Muscle of leg (tissue), 11 donors: ENCODE results near the gene LDLRAD1. TPM values are rescaled to one million over a fixed set of nuclear protein-coding genes. Genes with fewer than 3 reads are reported as not detected.
"Not testable (repeated sequence)": the region's sequence is repeated elsewhere in the genome, so short reads cannot be mapped to it uniquely, and the experiment has no call there.

Experiments
- DNase-seq: peaks from one replicate; pipeline ENCODE4 v3.0.0; 2013
- H3K27ac ChIP-seq: one replicate; pipeline ENCODE4 v1.5.1; 2013; ENCODE audit warnings: mild to moderate bottlenecking, low read length, control low read depth
- H3K27me3 ChIP-seq: one replicate; pipeline ENCODE4 v1.6.1; 2013; ENCODE audit warnings: low read length; ENCODE audit not compliant: control insufficient read depth, insufficient read depth
- H3K36me3 ChIP-seq: one replicate; pipeline ENCODE4 v1.6.1; 2013; ENCODE audit warnings: low read length; ENCODE audit not compliant: control insufficient read depth, insufficient read depth
- H3K4me1 ChIP-seq: one replicate; pipeline ENCODE4 v1.6.1; 2013; ENCODE audit warnings: low read length; ENCODE audit not compliant: control insufficient read depth, insufficient read depth
- H3K4me3 ChIP-seq: one replicate; pipeline ENCODE4 v1.5.1; 2013; ENCODE audit warnings: low read length, control low read depth
- H3K9me3 ChIP-seq: replicated peaks from 2 replicates; pipeline ENCODE4 v1.6.1; 2013; ENCODE audit warnings: low read depth, low read length; ENCODE audit not compliant: control insufficient read depth
- WGBS: methylation state at CpG from one replicate; pipeline ENCODE4 v1.1.5; 2013; ENCODE audit warnings: missing lambda C conversion rate; ENCODE audit not compliant: insufficient coverage; 5-methylcytosine and 5-hydroxymethylcytosine counted together
- polyA plus RNA-seq, 8 donors: library from polyadenylated mRNA; unstranded; fragments of 120-200 nt; gene quantifications; one replicate each; pipeline versions ENCODE4 v1.2.1 to v1.2.3, GENCODE V29; 2013; ENCODE audit warnings: inconsistent platforms in 1 of 8, low replicate concordance in 1 of 8; ENCODE audit not compliant: insufficient read length in 8 of 8, insufficient read depth in 1 of 8
- total RNA-seq: library from RNA; stranded (reverse); fragments of 120-200 nt; gene quantifications from one replicate; pipeline ENCODE4 v1.2.4, GENCODE V29; 2013

LDLRAD1 gene
- total and polyA plus RNA-seq, 9 donors: 0.30 TPM; not detected in 8

GRCh38 chr1:53994516-53994915, 23.5 kb downstream of the LDLRAD1 start:
- H3K36me3 ChIP-seq, H3K9me3 ChIP-seq, H3K4me1 ChIP-seq, H3K27ac ChIP-seq, H3K4me3 ChIP-seq, H3K27me3 ChIP-seq, DNase-seq: not testable (repeated sequence)
- no CpG with 5 or more reads among the region's 2 CpGs for WGBS

- WGBS: 63% methylated on average over 4 of the region's 4 CpGs
- no peaks in the 10 kb centered on the region for H3K4me1 ChIP-seq
- no peaks in the 10 kb centered on the region for H3K9me3 ChIP-seq
- no peaks in the 10 kb centered on the region for H3K36me3 ChIP-seq
- no peak overlapping the region for H3K27ac ChIP-seq
- H3K4me3 ChIP-seq: no peak overlapping the region
- no peak for DNase-seq
- H3K27me3 ChIP-seq: no peaks in the 10 kb centered on the region
These were observed 25.7 kb downstream of the LDLRAD1 start for GRCh38 chr1:53992085-53992874.

- no peak overlapping the region for H3K27ac ChIP-seq
- H3K4me3 ChIP-seq: no peak overlapping the region
- H3K4me1 ChIP-seq: no peaks in the 10 kb centered on the region
- no peaks in the 10 kb centered on the region for H3K27me3 ChIP-seq
- no CpG with 5 or more reads among the region's 2 CpGs for WGBS
- no peaks in the 10 kb centered on the region for H3K9me3 ChIP-seq
- no peak for DNase-seq
- no peaks in the 10 kb centered on the region for H3K36me3 ChIP-seq
These were observed 30.1 kb downstream of the LDLRAD1 start for GRCh38 chr1:53987880-53988279.

- Histone ChIP-seq H3K27me3 (no peaks in the 10 kb centered on the region), H3K36me3 (no peaks in the 10 kb centered on the region), H3K4me3 (no peak overlapping the region), H3K27ac (no peak overlapping the region), H3K4me1 (peaks cover 8% of the 10 kb centered on the region), H3K9me3 (no peaks in the 10 kb centered on the region)
- no peak for DNase-seq
- no CpG with 5 or more reads among the region's 3 CpGs for WGBS
These were observed 31.5 kb downstream of the LDLRAD1 start for GRCh38 chr1:53986458-53986857.

- Histone ChIP-seq H3K4me1 (peaks cover 8% of the 10 kb centered on the region), H3K27ac (no peak overlapping the region), H3K9me3 (no peaks in the 10 kb centered on the region), H3K4me3 (no peak overlapping the region), H3K27me3 (no peaks in the 10 kb centered on the region), H3K36me3 (no peaks in the 10 kb centered on the region)
- no peak for DNase-seq
These were observed 33.3 kb downstream of the LDLRAD1 start for GRCh38 chr1:53984726-53985125.

- no peaks in the 10 kb centered on the region for H3K36me3 ChIP-seq
- no peak overlapping the region for H3K27ac ChIP-seq
- H3K27me3 ChIP-seq: no peaks in the 10 kb centered on the region
- 27% methylated on average over 2 of the region's 4 CpGs for WGBS
- peaks cover 8% of the 10 kb centered on the region for H3K4me1 ChIP-seq
- DNase-seq: no peak
- no peaks in the 10 kb centered on the region for H3K9me3 ChIP-seq
- peak overlapping the region; percentile 8 for H3K4me3 ChIP-seq
These were observed 35.3 kb downstream of the LDLRAD1 start for GRCh38 chr1:53982763-53983104.

- no peaks in the 10 kb centered on the region for H3K36me3 ChIP-seq
- peak overlapping the region; percentile 37 for H3K27ac ChIP-seq
- peak; percentile 73 for DNase-seq
- H3K9me3 ChIP-seq: no peaks in the 10 kb centered on the region
- WGBS: 27% methylated on average over 12 of the region's 20 CpGs
- no peaks in the 10 kb centered on the region for H3K27me3 ChIP-seq
- H3K4me3 ChIP-seq: peak overlapping the region; percentile 8
- H3K4me1 ChIP-seq: peaks cover 8% of the 10 kb centered on the region
These were observed 35.8 kb downstream of the LDLRAD1 start for GRCh38 chr1:53982034-53982762.

- Histone ChIP-seq H3K27ac (no peak overlapping the region), H3K9me3 (no peaks in the 10 kb centered on the region), H3K27me3 (no peaks in the 10 kb centered on the region), H3K4me3 (no peak overlapping the region), H3K36me3 (peaks cover 6% of the 10 kb centered on the region), H3K4me1 (peaks cover 8% of the 10 kb centered on the region)
- DNase-seq: peak; percentile 11
- 60% methylated on average over 1 of the region's 6 CpGs for WGBS
These were observed 36.8 kb downstream of the LDLRAD1 start for GRCh38 chr1:53981220-53981619.

- Histone ChIP-seq H3K4me3 (no peak overlapping the region), H3K27me3 (no peaks in the 10 kb centered on the region), H3K9me3 (no peaks in the 10 kb centered on the region), H3K27ac (no peak overlapping the region), H3K4me1 (peaks cover 8% of the 10 kb centered on the region), H3K36me3 (peaks cover 6% of the 10 kb centered on the region)
- WGBS: 58% methylated on average over 13 of the region's 13 CpGs
- peak; percentile 18 for DNase-seq
These were observed 38.1 kb downstream of the LDLRAD1 start for GRCh38 chr1:53979712-53980450.

- Histone ChIP-seq H3K4me3 (no peak overlapping the region), H3K27ac (no peak overlapping the region), H3K27me3 (no peaks in the 10 kb centered on the region), H3K4me1 (no peaks in the 10 kb centered on the region), H3K9me3 (no peaks in the 10 kb centered on the region), H3K36me3 (peaks cover 10% of the 10 kb centered on the region)
- WGBS: 77% methylated on average over 2 of the region's 7 CpGs
- DNase-seq: no peak
These were observed 42.1 kb downstream of the LDLRAD1 start for GRCh38 chr1:53975861-53976260.
